ENCODE results near the gene TMEM168. TPM values are rescaled to one million over a fixed set of nuclear protein-coding genes. Genes with fewer than 3 reads are reported as not detected.
"Not testable (repeated sequence)": the region's sequence is repeated elsewhere in the genome, so short reads cannot be mapped to it uniquely, and the experiment has no call there.

TMEM168 gene
- total RNA-seq, 1 donor from 2014 or later, result 13.8 TPM

DNA sequence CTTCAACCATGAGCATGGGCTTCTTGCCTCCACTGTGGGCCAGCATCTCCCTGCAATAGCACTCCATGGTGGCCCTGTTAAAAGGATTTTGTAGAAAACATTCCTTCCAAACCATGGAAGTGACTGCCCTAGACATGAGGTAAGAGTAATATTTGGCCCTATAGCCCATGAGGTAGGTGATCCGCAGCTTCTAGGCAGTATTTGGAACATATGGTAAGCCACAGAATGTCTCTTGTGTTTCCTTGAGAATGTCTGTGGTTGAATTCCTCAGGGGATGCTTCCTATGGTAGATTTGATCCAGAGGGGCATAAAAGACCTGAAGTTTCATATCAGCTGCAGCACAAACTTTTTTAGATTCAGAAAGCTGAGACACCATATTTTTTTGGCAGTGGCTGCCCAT lies 54.9 kb downstream of the TMEM168 start:
- Mint-ChIP-seq H3K4me1 (ENCODE audit: low read depth, unreplicated experiment) (no peaks in the 10 kb centered on the region), H3K27me3 (ENCODE audit: unreplicated experiment) (peaks cover 2% of the 10 kb centered on the region), H3K4me3 (ENCODE audit: unreplicated experiment) (no peak overlapping the region), H3K27ac (ENCODE audit: unreplicated experiment) (no peak overlapping the region), H3K36me3 (ENCODE audit: unreplicated experiment) (peaks cover 10% of the 10 kb centered on the region), H3K9me3 (ENCODE audit: unreplicated experiment) (peaks cover 3% of the 10 kb centered on the region)
- TF ChIP-seq, protein P1, sequence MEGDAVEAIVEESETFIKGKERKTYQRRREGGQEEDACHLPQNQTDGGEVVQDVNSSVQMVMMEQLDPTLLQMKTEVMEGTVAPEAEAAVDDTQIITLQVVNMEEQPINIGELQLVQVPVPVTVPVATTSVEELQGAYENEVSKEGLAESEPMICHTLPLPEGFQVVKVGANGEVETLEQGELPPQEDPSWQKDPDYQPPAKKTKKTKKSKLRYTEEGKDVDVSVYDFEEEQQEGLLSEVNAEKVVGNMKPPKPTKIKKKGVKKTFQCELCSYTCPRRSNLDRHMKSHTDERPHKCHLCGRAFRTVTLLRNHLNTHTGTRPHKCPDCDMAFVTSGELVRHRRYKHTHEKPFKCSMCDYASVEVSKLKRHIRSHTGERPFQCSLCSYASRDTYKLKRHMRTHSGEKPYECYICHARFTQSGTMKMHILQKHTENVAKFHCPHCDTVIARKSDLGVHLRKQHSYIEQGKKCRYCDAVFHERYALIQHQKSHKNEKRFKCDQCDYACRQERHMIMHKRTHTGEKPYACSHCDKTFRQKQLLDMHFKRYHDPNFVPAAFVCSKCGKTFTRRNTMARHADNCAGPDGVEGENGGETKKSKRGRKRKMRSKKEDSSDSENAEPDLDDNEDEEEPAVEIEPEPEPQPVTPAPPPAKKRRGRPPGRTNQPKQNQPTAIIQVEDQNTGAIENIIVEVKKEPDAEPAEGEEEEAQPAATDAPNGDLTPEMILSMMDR (IDR thresholded peaks at IDR 0.05; ENCODE audit: partially characterized antibody, unreplicated experiment), result no peak
- DNase-seq, result no peak

DNA sequence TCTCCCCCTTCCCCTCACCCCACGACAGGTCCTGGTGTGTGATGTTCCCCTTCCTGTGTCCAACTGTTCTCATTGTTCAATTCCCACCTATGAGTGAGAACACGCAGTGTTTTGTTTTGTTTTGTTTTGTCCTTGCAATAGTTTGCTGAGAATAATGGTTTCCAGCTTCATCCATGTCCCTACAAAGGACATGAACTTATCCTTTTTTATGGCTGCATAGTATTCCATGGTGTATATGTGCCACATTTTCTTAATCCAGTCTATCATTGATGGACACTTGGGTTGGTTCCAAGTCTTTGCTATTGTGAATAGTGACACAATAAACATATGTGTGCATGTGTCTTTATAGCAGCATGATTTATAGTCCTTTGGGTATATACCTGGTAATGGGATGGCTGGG lies 58.9 kb downstream of the TMEM168 start:
- not testable (repeated sequence) for H3K4me1 Mint-ChIP-seq (ENCODE audit: low read depth, unreplicated experiment); H3K27me3 Mint-ChIP-seq (ENCODE audit: unreplicated experiment); H3K27ac Mint-ChIP-seq (ENCODE audit: unreplicated experiment); DNase-seq; H3K4me3 Mint-ChIP-seq (ENCODE audit: unreplicated experiment); H3K9me3 Mint-ChIP-seq (ENCODE audit: unreplicated experiment)
- H3K36me3 Mint-ChIP-seq (ENCODE audit: unreplicated experiment), result peaks cover 13% of the 10 kb centered on the region

DNA sequence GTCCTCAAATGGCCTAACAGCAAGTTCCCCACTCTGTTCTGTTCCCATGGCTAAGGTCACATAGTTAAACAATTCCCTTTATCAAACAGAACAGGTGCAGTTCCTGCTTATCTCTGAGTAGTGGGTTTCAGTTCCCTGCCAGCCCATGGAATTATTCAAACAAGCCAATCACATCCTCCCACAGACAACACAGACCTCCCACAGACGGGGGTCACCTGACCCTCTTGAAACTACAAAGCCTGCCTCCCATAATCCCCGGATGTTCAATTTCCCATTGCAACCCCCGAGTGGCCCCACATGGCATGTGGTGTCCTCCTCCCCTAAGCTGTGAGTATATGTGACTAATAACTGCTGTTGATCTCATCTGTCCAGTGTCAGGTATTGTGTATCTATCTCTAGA lies 64.1 kb downstream of the TMEM168 start:
- Mint-ChIP-seq H3K4me1 (ENCODE audit: low read depth, unreplicated experiment) (no peaks in the 10 kb centered on the region), H3K27ac (ENCODE audit: unreplicated experiment) (no peak overlapping the region), H3K4me3 (ENCODE audit: unreplicated experiment) (no peak overlapping the region), H3K9me3 (ENCODE audit: unreplicated experiment) (peaks cover 5% of the 10 kb centered on the region), H3K27me3 (ENCODE audit: unreplicated experiment) (peaks cover under 1% of the 10 kb centered on the region), H3K36me3 (ENCODE audit: unreplicated experiment) (peaks cover 9% of the 10 kb centered on the region)
- TF ChIP-seq, protein P1 (IDR thresholded peaks at IDR 0.05; ENCODE audit: partially characterized antibody, unreplicated experiment), result no peak
- DNase-seq, result no peak

DNA sequence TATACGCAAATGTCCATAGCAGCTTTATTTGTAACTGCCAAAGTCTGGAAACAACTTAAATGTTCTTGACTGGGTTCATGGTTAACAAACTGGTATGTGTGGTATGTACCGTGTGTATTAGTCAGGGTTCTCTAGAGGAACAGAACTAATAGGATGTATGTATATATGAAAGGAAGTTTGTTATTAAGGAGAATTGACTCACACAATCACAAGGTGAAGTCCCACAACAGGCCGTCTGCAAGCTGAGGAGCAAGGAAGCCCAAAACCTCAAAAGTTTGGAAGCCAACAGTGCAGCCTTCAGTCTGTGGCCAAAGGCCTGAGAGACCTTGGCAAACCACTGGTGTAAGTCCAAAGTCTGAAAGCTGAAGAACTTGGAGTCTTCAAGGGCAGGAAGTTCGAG lies 66.8 kb downstream of the TMEM168 start:
- Mint-ChIP-seq H3K36me3 (ENCODE audit: unreplicated experiment) (no peaks in the 10 kb centered on the region), H3K9me3 (ENCODE audit: unreplicated experiment) (peaks cover 5% of the 10 kb centered on the region), H3K4me3 (ENCODE audit: unreplicated experiment) (no peak overlapping the region), H3K27ac (ENCODE audit: unreplicated experiment) (no peak overlapping the region), H3K27me3 (ENCODE audit: unreplicated experiment) (no peaks in the 10 kb centered on the region), H3K4me1 (ENCODE audit: low read depth, unreplicated experiment) (no peaks in the 10 kb centered on the region)
- DNase-seq, result no peak
- TF ChIP-seq, protein P1 (IDR thresholded peaks at IDR 0.05; ENCODE audit: partially characterized antibody, unreplicated experiment), result no peak

DNA sequence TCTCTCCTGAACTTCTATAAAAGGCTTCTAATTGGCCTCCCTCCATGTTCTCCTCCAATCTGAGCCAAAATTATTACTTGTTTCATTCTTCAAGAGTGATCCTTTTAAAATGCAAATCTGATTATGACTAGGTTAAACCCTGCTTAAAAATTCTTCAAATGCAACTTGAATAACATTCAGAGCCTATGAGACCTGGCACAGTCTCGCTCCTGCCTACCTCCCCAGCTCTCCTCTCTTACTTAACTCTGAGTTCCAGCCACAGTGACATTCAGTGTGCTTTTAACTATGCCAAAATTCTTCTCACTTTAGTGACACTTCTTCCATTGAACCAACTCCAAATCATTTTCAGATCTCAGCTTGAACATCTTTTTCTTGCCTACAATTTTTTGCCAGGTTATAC lies 68.8 kb downstream of the TMEM168 start:
- TF ChIP-seq, protein P1 (IDR thresholded peaks at IDR 0.05; ENCODE audit: partially characterized antibody, unreplicated experiment), result no peak
- no peak for DNase-seq
- H3K4me3 Mint-ChIP-seq (ENCODE audit: unreplicated experiment), result no peak overlapping the region
- no peaks in the 10 kb centered on the region for H3K27me3 Mint-ChIP-seq (ENCODE audit: unreplicated experiment)
- H3K27ac Mint-ChIP-seq (ENCODE audit: unreplicated experiment), result no peak overlapping the region
- peaks cover 4% of the 10 kb centered on the region for H3K9me3 Mint-ChIP-seq (ENCODE audit: unreplicated experiment)
- no peaks in the 10 kb centered on the region for H3K36me3 Mint-ChIP-seq (ENCODE audit: unreplicated experiment)
- no peaks in the 10 kb centered on the region for H3K4me1 Mint-ChIP-seq (ENCODE audit: low read depth, unreplicated experiment)

DNA sequence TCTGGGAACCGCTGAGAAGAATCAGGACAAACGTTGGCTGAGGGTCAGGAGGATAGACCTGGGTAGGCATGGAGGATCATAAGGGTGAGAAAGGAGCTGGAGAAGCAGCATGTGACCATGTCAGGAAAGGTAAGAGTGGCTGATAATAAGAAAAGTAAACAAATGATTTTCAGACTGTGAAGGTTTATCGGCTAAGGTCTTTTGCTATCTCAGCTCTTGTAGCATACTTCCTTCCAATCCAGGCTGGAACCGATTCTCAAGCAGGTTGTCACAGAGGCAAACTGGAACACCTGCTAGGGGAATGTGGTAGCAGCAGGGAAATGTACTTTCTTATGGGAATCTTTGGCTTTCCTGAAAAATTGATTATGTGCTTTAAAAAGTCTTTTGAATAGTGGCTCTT lies 74.7 kb downstream of the TMEM168 start:
- Mint-ChIP-seq H3K36me3 (ENCODE audit: unreplicated experiment) (no peaks in the 10 kb centered on the region), H3K4me1 (ENCODE audit: low read depth, unreplicated experiment) (no peaks in the 10 kb centered on the region), H3K4me3 (ENCODE audit: unreplicated experiment) (no peak overlapping the region), H3K27me3 (ENCODE audit: unreplicated experiment) (no peaks in the 10 kb centered on the region), H3K9me3 (ENCODE audit: unreplicated experiment) (no peaks in the 10 kb centered on the region), H3K27ac (ENCODE audit: unreplicated experiment) (no peak overlapping the region)
- TF ChIP-seq, protein P1 (IDR thresholded peaks at IDR 0.05; ENCODE audit: partially characterized antibody, unreplicated experiment), result no peak
- no peak for DNase-seq

Data from glutamatergic neuron (in vitro differentiated cells).